22Rv1 (cell line): ENCODE measurements around the gene KRT73.

Experiments used
- CTCF ChIP-seq: fragments of 450-650 bp; IDR thresholded peaks from 2 replicates; pipeline ENCODE4 v1.5.1; 2017; ENCODE audit warnings: mild to moderate bottlenecking
- ZFX ChIP-seq: fragments of 450-650 bp; IDR thresholded peaks from 2 replicates; pipeline ENCODE4 v1.6.1; 2017; ENCODE audit warnings: antibody characterized with exemption, borderline replicate concordance

GRCh38 chr12:52580496-52580895, 37.9 kb downstream of the KRT73 start:
- TF ChIP-seq CTCF (no peak), ZFX (no peak)
